HG02840 (cell line): ENCODE data around the gene TBCEL.
A peak's percentile ranks its signal among the peaks of the same experiment; 100 is the strongest.

ENCODE experiments used
- ATAC-seq: cut with Tn5 transposase; IDR thresholded peaks from one replicate; pipeline ENCODE4 v1.9.1; 2021; ENCODE audit warnings: mild to moderate bottlenecking, moderate library complexity, moderate number of reproducible peaks; ENCODE audit not compliant: unreplicated experiment, low FRiP score

The TBCEL gene, protein sequence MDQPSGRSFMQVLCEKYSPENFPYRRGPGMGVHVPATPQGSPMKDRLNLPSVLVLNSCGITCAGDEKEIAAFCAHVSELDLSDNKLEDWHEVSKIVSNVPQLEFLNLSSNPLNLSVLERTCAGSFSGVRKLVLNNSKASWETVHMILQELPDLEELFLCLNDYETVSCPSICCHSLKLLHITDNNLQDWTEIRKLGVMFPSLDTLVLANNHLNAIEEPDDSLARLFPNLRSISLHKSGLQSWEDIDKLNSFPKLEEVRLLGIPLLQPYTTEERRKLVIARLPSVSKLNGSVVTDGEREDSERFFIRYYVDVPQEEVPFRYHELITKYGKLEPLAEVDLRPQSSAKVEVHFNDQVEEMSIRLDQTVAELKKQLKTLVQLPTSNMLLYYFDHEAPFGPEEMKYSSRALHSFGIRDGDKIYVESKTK

GRCh38 chr11:121023848-121024751, at the start of gene TBCEL:
TSS of gene TBCEL (plus strand) at chr11:121024102. CDS start at chr11:121045691, 21,589 bp downstream.
- ATAC-seq, result peak; percentile 97

- no peak for ATAC-seq
Observed at GRCh38 chr11:120974466-120974865, 49.4 kb upstream of the TBCEL start.

DNA sequence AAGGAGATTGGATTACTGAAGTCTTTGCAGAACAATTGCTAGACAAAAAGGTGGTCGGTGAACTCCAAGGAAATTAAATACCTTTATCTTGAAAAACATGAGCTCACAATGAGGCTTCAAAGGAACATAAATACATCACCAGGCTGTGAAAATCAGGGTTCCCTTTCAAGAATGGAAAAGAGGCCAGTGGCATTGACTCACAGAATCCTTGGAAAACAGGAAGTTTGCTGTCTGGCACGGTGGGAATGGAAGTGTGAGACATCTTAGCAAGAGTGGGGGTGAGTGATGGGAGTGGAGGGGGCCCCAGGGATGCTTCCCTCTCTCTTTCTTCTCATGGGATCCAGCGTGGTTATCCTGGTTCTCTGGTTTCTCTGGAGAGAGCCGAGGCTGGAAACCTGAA, 48.9 kb upstream of the TBCEL start:
- no peak for ATAC-seq

GRCh38 chr11:120977266-120978137, 46.4 kb upstream of the TBCEL start:
- no peak for ATAC-seq

DNA sequence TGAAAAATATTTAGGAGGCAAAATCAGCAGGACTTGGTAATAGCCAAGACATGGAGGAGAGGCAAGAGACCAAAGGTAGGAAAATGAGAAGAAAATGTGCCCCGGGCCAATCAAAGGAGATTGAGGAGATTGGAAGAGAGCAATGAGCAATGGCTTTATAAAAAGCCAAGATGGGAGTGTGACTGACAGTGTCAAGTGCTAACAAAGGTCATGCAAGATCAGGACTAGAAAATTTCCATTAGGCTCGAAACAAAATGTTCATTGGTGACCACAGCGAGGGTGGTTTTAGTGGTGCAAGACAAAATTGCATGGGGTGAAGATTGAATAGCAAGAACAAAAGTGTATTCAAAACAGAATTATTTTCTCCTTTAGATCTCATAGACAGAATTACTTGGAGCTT, 45.2 kb upstream of the TBCEL start:
- no peak for ATAC-seq

- ATAC-seq, result no peak
Observed at GRCh38 chr11:120985718-120986569, 38.0 kb upstream of the TBCEL start.

- ATAC-seq, result no peak
Observed at GRCh38 chr11:120988603-120989002, 35.3 kb upstream of the TBCEL start.

GRCh38 chr11:120991830-120992686, 31.8 kb upstream of the TBCEL start:
- ATAC-seq, result no peak

DNA sequence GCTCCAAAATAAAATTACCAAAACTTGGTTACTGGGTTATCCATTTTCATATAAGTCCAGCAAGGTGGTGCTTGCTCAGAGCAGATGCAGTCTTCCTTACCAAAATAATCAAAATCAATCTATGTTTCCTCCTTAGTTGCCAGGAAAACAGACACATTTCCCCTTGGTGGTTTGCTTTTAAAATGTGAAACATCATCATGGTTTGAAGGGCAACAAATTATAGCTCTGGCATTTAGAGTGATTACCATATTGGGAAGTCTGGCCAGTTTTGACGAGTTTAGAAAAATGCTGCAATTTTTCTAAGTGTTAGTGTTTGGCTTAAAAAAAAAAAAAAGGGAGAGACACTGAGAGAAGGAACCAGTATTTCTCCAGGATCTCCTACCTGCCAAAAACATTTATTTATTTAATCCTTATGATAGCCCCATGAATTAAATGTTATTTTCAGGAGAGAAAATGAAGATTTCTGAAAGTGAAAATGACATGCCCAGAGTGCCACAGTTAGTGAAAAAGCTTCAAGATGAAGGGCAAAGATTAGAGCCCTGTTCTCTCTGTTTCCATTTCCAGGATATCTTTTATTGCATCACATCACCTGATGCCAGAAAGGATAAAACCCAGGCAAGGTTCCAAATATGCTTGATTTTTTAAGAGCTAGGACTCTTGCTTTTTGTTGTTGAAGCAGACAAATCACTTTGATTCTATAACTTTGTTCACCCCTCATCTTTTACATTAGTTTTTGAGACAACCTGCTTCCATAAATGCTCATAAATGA, 29.6 kb upstream of the TBCEL start:
- ATAC-seq, result no peak

DNA sequence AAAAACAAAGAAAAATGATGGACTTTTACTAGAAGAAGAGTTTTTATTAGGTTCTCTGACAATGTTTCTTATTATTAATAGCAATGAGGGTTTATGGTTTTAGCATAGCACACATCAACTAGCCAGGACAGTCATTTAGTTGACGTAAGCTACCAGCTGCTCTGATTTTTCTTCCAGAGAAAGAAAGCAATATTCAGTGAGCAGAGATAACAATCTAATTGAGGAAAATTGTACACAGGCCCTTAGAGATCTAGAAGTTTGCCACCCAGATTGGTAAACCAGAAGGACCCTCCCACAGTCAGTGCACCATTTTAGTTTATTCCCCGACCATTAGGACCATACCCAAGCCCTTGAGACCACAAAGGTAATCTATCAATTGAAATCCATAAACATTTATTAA, 28.7 kb upstream of the TBCEL start:
- ATAC-seq, result no peak

DNA sequence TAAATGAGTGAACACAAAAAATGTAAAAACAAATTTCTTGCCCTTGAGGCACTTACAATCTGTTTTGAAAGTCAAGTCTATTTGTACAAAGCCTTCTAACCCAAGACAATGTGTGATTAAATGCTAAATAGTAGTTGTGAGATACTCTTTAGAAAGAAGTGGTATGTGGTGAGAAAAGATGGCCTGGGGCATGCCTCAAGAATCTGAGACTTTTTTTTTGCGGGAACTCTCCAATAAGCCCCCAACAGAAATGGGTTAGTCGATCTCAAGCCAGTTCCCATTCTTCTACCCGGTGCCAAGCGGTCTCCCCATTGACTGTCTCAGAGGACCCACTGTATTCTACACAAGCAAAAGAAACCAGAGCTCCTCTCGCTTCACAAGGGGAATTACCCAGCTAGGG, 26.9 kb upstream of the TBCEL start:
- ATAC-seq, result no peak

DNA sequence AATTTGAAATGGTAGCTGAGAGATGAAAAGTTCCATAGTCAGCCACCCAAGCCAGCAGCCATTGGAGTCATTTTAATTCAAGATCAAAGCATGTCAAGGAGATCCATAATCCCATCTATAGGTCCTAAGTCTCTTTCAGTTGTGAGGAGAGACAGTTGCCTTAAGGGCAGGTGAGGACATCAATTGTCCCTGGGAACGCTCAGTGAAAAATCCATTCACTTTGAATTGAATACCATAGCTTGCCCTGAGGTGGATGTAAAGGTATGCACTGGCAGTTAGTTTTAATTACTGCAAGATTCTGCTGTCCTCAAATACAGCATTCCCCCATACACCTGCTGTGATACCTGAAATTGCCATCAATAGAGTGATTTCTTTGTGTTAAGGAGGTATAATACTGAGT, 25.3 kb upstream of the TBCEL start:
- ATAC-seq, result no peak

- ATAC-seq, result no peak
Observed at GRCh38 chr11:121004206-121004840, 19.6 kb upstream of the TBCEL start.

DNA sequence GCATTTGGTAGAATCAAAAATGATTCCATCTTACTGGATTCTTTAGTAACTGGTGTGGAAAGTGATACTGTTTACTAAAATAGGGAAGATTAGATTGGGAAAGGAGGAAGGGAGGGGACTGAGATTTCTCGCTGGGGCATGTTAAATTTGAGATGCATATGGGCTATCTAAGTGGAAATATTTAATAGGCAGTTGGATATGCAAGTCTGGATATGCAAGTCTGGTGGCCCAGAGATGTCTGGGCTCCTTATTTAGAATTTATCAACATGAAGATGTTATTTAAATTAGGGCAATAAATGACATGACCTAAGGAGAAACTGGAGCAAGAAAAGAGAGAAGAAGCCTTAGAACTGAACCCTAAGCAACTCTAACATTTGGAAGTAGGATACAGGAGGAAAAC, 17.0 kb upstream of the TBCEL start:
- ATAC-seq, result no peak

GRCh38 chr11:121008551-121008950, 15.4 kb upstream of the TBCEL start:
- no peak for ATAC-seq

DNA sequence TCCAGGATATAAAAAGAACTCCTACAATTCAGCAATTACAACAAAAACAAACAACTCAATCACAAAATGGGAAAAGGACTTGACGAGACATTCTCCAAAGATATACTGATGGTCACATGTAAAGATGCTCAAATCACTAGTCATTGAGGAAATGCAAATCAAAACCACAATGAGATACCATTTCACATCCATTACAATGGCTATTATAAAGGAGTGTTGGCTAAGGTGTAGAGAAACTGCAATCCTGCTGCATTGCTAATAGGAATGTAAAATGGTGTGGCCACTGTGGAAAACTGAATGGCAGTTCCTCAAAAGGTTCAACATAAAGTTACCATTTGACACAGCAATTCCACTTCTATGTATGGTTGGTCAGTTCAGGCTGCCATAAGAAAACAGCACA, 11.8 kb upstream of the TBCEL start:
- ATAC-seq, result no peak

GRCh38 chr11:121018746-121019145, 5.2 kb upstream of the TBCEL start:
- ATAC-seq, result no peak
